Osteocyte (in vitro differentiated cells): ENCODE data around the gene ITPR2. TPM values are rescaled to one million over a fixed set of nuclear protein-coding genes. Genes with fewer than 3 reads are reported as not detected.

Experiments used
- DNase-seq: peaks from one replicate; pipeline ENCODE4 v3.0.0; 2021; ENCODE audit warnings: mixed read lengths; ENCODE audit not compliant: unreplicated experiment; ENCODE audit errors: extremely low spot score
- H3K27ac Mint-ChIP-seq: one replicate; pipeline ENCODE4 v1.8.0; 2021; ENCODE audit warnings: mild to moderate bottlenecking, mixed read lengths; ENCODE audit not compliant: unreplicated experiment
- H3K27me3 Mint-ChIP-seq: one replicate; pipeline ENCODE4 v1.8.0; 2021; ENCODE audit warnings: mixed read lengths; ENCODE audit not compliant: unreplicated experiment
- H3K36me3 Mint-ChIP-seq: one replicate; pipeline ENCODE4 v1.8.0; 2021; ENCODE audit warnings: mixed read lengths; ENCODE audit not compliant: unreplicated experiment
- H3K4me1 Mint-ChIP-seq: one replicate; pipeline ENCODE4 v1.8.0; 2021; ENCODE audit warnings: mixed read lengths; ENCODE audit not compliant: unreplicated experiment
- H3K4me3 Mint-ChIP-seq: one replicate; pipeline ENCODE4 v1.8.0; 2021; ENCODE audit warnings: mild to moderate bottlenecking, moderate library complexity, mixed read lengths; ENCODE audit not compliant: unreplicated experiment
- H3K9me3 Mint-ChIP-seq: one replicate; pipeline ENCODE4 v1.8.0; 2021; ENCODE audit warnings: mixed read lengths; ENCODE audit not compliant: unreplicated experiment
- total RNA-seq: library from RNA; stranded (reverse); gene quantifications from 2 replicates; pipeline ENCODE4 v1.2.1, GENCODE V29; 2021
- TF ChIP-seq, protein P1 (sequence below): fragments of 200-600 bp; sonication (generic); IDR thresholded peaks from 2 replicates; pipeline ENCODE4 v1.5.0; 2021; ENCODE audit warnings: antibody characterized with exemption, mild to moderate bottlenecking, moderate library complexity

ITPR2 gene
- total RNA-seq, 1 donor from 2014 or later, result 22.1 TPM

DNA sequence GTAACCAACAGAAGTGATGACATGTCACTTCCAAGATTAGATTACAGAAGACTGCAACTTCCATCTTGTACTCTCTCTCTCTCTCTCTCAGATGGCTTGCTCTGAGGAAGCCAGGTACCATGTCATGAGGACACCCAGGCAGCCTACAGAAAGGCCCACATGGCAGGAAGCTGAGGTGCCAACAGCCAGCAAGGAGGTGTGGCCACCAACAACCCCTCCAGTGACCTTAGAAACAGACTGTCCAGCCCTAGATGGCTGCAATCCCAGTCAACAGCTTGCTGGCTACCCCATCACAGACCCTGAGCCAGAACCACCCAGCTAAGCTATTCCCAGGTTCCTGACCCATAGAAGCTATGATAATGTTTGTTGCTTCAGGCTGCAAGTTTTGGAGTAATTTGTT is 178.4 kb downstream of the ITPR2 start:
- TF ChIP-seq, protein P1, sequence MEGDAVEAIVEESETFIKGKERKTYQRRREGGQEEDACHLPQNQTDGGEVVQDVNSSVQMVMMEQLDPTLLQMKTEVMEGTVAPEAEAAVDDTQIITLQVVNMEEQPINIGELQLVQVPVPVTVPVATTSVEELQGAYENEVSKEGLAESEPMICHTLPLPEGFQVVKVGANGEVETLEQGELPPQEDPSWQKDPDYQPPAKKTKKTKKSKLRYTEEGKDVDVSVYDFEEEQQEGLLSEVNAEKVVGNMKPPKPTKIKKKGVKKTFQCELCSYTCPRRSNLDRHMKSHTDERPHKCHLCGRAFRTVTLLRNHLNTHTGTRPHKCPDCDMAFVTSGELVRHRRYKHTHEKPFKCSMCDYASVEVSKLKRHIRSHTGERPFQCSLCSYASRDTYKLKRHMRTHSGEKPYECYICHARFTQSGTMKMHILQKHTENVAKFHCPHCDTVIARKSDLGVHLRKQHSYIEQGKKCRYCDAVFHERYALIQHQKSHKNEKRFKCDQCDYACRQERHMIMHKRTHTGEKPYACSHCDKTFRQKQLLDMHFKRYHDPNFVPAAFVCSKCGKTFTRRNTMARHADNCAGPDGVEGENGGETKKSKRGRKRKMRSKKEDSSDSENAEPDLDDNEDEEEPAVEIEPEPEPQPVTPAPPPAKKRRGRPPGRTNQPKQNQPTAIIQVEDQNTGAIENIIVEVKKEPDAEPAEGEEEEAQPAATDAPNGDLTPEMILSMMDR, result no peak
- Mint-ChIP-seq H3K27me3 (no peaks in the 10 kb centered on the region), H3K4me3 (no peak overlapping the region), H3K4me1 (peaks cover 4% of the 10 kb centered on the region), H3K9me3 (no peaks in the 10 kb centered on the region), H3K27ac (no peak overlapping the region), H3K36me3 (peaks cover 29% of the 10 kb centered on the region)
- DNase-seq, result no peak

DNA sequence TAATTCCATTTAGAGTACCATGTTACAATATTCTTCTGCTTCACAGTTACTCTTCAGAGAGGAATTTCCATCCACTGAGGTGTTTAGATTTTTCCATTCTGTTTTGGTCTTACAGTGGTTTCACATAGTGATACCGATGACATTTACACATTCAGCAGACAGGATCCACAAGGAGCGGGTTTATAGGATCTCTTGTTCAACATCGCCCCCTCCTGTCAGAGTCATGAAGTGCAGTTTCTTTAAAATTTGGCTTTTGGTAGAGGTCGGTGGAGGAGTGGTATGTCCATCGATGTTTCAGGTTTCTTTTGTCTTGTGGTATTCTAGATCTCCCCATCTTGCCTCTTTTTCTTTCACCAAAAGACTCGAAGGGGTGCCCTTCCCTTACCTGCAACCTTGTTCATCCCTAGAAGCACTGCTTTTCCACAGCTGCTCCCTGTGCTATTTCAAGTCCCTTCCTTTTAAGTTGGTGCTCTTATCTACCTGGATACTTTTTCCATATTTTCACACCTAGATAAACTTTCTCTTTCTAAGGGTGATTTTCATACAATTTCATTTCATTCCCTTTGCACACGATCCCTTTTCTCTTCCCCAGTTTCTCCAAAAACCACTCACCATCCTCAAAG is 181.3 kb downstream of the ITPR2 start:
- no peak overlapping the region for H3K27ac Mint-ChIP-seq
- no peak for DNase-seq
- H3K4me3 Mint-ChIP-seq, result no peak overlapping the region

DNA sequence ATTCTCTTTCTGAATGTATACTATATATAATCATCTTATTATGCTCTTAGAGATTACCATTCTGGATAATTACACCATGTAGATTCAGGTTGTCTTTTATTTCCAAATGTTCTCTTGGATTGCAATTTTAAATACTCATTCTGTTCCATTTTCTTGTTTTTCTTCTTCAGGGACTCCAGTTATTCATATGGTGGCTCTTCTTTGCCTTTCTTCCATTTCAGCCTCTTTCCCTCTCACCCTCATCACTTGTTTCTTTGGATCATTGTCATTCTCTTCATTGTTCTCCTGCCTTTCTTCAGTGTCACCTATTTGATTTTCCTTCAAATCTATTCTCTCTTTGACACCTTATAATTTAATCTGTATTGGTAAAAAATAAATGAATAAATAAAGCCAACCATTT is 182.0 kb downstream of the ITPR2 start:
- no peak overlapping the region for H3K27ac Mint-ChIP-seq
- no peak for DNase-seq

More for the DNA sequence above, 181.3 kb downstream of the ITPR2 start:
- peaks cover 24% of the 10 kb centered on the region for H3K4me1 Mint-ChIP-seq
- H3K9me3 Mint-ChIP-seq, result no peaks in the 10 kb centered on the region
- H3K27me3 Mint-ChIP-seq, result no peaks in the 10 kb centered on the region
- peaks cover 27% of the 10 kb centered on the region for H3K36me3 Mint-ChIP-seq
- TF ChIP-seq, protein P1, result peak; percentile 80

GRCh38 chr12:26648999-26649398 is 184.0 kb downstream of the ITPR2 start:
- Mint-ChIP-seq H3K36me3 (peaks cover 19% of the 10 kb centered on the region), H3K27ac (no peak overlapping the region), H3K4me3 (no peak overlapping the region), H3K9me3 (no peaks in the 10 kb centered on the region), H3K27me3 (no peaks in the 10 kb centered on the region), H3K4me1 (peaks cover 28% of the 10 kb centered on the region)
- DNase-seq, result no peak
- TF ChIP-seq, protein P1, result no peak

More for the DNA sequence above, 182.0 kb downstream of the ITPR2 start:
- TF ChIP-seq, protein P1, result no peak
- H3K36me3 Mint-ChIP-seq, result peaks cover 24% of the 10 kb centered on the region
- no peaks in the 10 kb centered on the region for H3K9me3 Mint-ChIP-seq
- H3K4me3 Mint-ChIP-seq, result no peak overlapping the region
- H3K27me3 Mint-ChIP-seq, result no peaks in the 10 kb centered on the region
- peaks cover 28% of the 10 kb centered on the region for H3K4me1 Mint-ChIP-seq

DNA sequence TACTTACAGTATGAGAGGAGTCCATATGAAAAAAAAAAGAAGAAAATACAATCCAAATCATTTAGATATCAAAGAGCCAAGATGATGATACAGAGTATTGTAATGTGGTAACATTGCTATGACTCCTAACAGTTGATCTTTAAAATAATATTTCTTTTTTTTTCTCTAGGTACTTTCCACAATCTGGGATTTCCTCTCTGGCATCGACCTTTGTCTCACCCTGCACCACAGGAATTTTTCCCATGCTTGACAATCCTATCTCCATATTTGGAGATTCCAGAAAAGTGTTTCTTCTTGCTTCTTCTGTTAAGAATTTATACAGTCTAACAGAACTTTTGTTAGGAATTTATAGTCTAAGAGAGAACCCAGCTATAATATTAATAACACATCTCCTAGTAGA is 184.4 kb downstream of the ITPR2 start:
- Mint-ChIP-seq H3K9me3 (no peaks in the 10 kb centered on the region), H3K27ac (peak overlapping the region; percentile 56), H3K4me1 (peaks cover 28% of the 10 kb centered on the region), H3K36me3 (peaks cover 19% of the 10 kb centered on the region), H3K27me3 (no peaks in the 10 kb centered on the region), H3K4me3 (no peak overlapping the region)
- no peak for DNase-seq
- TF ChIP-seq, protein P1, result no peak
